ENCODE data around the gene DENND4A. TPM values are rescaled to one million over a fixed set of nuclear protein-coding genes. Genes with fewer than 3 reads are reported as not detected.

Gene DENND4A
- polyA plus RNA-seq, 1 experiment = 19.1 TPM

DNA sequence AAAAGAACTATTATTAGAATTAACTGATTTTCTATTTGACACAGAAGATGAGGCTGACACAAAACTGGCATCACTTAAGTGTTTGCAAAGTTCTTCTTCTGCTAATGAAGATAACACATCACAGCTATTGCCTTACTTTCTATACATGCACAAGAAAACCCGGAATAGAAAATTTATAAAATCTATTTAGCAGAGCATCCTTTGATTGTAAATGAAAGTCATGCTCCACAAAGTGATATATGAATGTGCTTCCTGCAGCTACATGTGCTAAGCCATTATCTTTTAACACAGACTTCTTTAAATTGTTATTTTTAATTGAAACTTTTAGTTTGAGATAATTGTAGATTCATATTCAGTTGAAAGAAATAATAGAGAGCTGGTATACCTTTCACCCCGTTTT lies 27.0 kb downstream of the DENND4A start:
- POLR2A ChIA-PET = no interaction called here
- no peak for DNase-seq (ENCODE audit: low read depth, low spot score)
- TF ChIP-seq, protein P1, sequence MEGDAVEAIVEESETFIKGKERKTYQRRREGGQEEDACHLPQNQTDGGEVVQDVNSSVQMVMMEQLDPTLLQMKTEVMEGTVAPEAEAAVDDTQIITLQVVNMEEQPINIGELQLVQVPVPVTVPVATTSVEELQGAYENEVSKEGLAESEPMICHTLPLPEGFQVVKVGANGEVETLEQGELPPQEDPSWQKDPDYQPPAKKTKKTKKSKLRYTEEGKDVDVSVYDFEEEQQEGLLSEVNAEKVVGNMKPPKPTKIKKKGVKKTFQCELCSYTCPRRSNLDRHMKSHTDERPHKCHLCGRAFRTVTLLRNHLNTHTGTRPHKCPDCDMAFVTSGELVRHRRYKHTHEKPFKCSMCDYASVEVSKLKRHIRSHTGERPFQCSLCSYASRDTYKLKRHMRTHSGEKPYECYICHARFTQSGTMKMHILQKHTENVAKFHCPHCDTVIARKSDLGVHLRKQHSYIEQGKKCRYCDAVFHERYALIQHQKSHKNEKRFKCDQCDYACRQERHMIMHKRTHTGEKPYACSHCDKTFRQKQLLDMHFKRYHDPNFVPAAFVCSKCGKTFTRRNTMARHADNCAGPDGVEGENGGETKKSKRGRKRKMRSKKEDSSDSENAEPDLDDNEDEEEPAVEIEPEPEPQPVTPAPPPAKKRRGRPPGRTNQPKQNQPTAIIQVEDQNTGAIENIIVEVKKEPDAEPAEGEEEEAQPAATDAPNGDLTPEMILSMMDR (IDR thresholded peaks at IDR 0.05; ENCODE audit: low read depth, low read length) = no peak
- H3K4me3 ChIP-seq (ENCODE audit: low read depth, low read length) = no peak overlapping the region
- H3K27me3 ChIP-seq (ENCODE audit: control insufficient read depth, insufficient read depth, low read length) = no peaks in the 10 kb centered on the region
- no peak overlapping the region for H3K27ac ChIP-seq (ENCODE audit: low read depth, low read length)
- CTCF ChIA-PET = interaction anchor here (1.3 kb wide), 1 partner anchor 59 kb away, joined by 3 read pairs; no protein-coding TSS in a partner anchor
- no peaks in the 10 kb centered on the region for H3K9me3 ChIP-seq (ENCODE audit: control insufficient read depth, insufficient read depth, low read length)

- Histone ChIP-seq H3K27ac (ENCODE audit: low read depth, low read length) (no peak overlapping the region), H3K9me3 (ENCODE audit: control insufficient read depth, insufficient read depth, low read length) (no peaks in the 10 kb centered on the region), H3K4me3 (ENCODE audit: low read depth, low read length) (no peak overlapping the region), H3K27me3 (ENCODE audit: control insufficient read depth, insufficient read depth, low read length) (no peaks in the 10 kb centered on the region)
- CTCF ChIA-PET = no interaction called here
- TF ChIP-seq, protein P1 (IDR thresholded peaks at IDR 0.05; ENCODE audit: low read depth, low read length) = no peak
- DNase-seq (ENCODE audit: low read depth, low spot score) = no peak
- POLR2A ChIA-PET = no interaction called here
Measured at GRCh38 chr15:65762914-65763787, 28.9 kb downstream of the DENND4A start.

GRCh38 chr15:65762399-65762798 lies 29.7 kb downstream of the DENND4A start:
- H3K27me3 ChIP-seq (ENCODE audit: control insufficient read depth, insufficient read depth, low read length) = no peaks in the 10 kb centered on the region
- no peak overlapping the region for H3K27ac ChIP-seq (ENCODE audit: low read depth, low read length)
- ChIA-PET CTCF (no interaction called here), POLR2A (no interaction called here)
- DNase-seq (ENCODE audit: low read depth, low spot score) = no peak
- no peak overlapping the region for H3K4me3 ChIP-seq (ENCODE audit: low read depth, low read length)
- TF ChIP-seq, protein P1 (IDR thresholded peaks at IDR 0.05; ENCODE audit: low read depth, low read length) = no peak
- no peaks in the 10 kb centered on the region for H3K9me3 ChIP-seq (ENCODE audit: control insufficient read depth, insufficient read depth, low read length)

GRCh38 chr15:65761210-65761926 lies 30.7 kb downstream of the DENND4A start:
- TF ChIP-seq, protein P1 (IDR thresholded peaks at IDR 0.05; ENCODE audit: low read depth, low read length) = no peak
- no peak overlapping the region for H3K4me3 ChIP-seq (ENCODE audit: low read depth, low read length)
- POLR2A ChIA-PET = no interaction called here
- no peaks in the 10 kb centered on the region for H3K27me3 ChIP-seq (ENCODE audit: control insufficient read depth, insufficient read depth, low read length)
- no peak for DNase-seq (ENCODE audit: low read depth, low spot score)
- H3K27ac ChIP-seq (ENCODE audit: low read depth, low read length) = no peak overlapping the region
- CTCF ChIA-PET = no interaction called here
- no peaks in the 10 kb centered on the region for H3K9me3 ChIP-seq (ENCODE audit: control insufficient read depth, insufficient read depth, low read length)

DNA sequence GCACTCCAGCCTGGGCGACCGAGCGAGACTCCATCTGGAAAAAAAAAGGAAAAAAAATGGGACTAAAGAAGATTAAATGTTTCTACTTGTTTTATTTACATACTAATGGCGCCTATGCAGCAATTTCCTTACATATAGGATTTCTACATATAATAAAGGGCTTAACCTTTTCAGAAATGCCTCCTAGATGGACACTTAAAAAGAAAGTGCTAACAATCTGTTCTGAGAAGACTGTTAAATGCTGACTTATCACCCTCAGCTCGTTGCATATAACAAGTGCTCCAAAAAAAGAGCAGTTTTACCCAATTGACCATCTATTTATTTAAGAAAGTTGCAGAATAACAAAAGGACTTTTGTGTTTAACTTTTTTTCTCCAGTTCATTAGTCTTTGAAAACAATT lies 32.7 kb downstream of the DENND4A start:
- no peaks in the 10 kb centered on the region for H3K27me3 ChIP-seq (ENCODE audit: control insufficient read depth, insufficient read depth, low read length)
- ChIA-PET CTCF (interaction anchor here (0.7 kb wide), 1 partner anchor 10 kb away, joined by 3 read pairs; no protein-coding TSS in a partner anchor), POLR2A (no interaction called here)
- TF ChIP-seq, protein P1 (IDR thresholded peaks at IDR 0.05; ENCODE audit: low read depth, low read length) = no peak
- H3K9me3 ChIP-seq (ENCODE audit: control insufficient read depth, insufficient read depth, low read length) = no peaks in the 10 kb centered on the region
- DNase-seq (ENCODE audit: low read depth, low spot score) = no peak
- no peak overlapping the region for H3K27ac ChIP-seq (ENCODE audit: low read depth, low read length)
- H3K4me3 ChIP-seq (ENCODE audit: low read depth, low read length) = no peak overlapping the region

Data from AG04450 (cell line).